ENCODE measurements around the gene PPP6R3. TPM values are rescaled to one million over a fixed set of nuclear protein-coding genes. Genes with fewer than 3 reads are reported as not detected.

Gene PPP6R3
- total and polyA plus RNA-seq, 2 experiments from 2014 or later = 41.9 to 118 TPM

- Histone ChIP-seq H3K27me3 (no peaks in the 10 kb centered on the region), H3K4me1 (ENCODE audit: low read depth) (no peaks in the 10 kb centered on the region), H3K36me3 (peaks cover 39% of the 10 kb centered on the region), H3K27ac (no peak overlapping the region), H3K9me3 (ENCODE audit: low read depth) (no peaks in the 10 kb centered on the region), H3K4me3 (no peak overlapping the region)
- TF ChIP-seq, protein P1, sequence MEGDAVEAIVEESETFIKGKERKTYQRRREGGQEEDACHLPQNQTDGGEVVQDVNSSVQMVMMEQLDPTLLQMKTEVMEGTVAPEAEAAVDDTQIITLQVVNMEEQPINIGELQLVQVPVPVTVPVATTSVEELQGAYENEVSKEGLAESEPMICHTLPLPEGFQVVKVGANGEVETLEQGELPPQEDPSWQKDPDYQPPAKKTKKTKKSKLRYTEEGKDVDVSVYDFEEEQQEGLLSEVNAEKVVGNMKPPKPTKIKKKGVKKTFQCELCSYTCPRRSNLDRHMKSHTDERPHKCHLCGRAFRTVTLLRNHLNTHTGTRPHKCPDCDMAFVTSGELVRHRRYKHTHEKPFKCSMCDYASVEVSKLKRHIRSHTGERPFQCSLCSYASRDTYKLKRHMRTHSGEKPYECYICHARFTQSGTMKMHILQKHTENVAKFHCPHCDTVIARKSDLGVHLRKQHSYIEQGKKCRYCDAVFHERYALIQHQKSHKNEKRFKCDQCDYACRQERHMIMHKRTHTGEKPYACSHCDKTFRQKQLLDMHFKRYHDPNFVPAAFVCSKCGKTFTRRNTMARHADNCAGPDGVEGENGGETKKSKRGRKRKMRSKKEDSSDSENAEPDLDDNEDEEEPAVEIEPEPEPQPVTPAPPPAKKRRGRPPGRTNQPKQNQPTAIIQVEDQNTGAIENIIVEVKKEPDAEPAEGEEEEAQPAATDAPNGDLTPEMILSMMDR (IDR thresholded peaks at IDR 0.05; ENCODE audit: low read depth, low read length) = no peak
- peak in 1 of 2 donors; percentile 45 for DNase-seq (ENCODE audit: low read depth in 1 of 2, low spot score in 1 of 2)
Observed at GRCh38 chr11:68583041-68583446, 122.5 kb downstream of the PPP6R3 start.

DNA sequence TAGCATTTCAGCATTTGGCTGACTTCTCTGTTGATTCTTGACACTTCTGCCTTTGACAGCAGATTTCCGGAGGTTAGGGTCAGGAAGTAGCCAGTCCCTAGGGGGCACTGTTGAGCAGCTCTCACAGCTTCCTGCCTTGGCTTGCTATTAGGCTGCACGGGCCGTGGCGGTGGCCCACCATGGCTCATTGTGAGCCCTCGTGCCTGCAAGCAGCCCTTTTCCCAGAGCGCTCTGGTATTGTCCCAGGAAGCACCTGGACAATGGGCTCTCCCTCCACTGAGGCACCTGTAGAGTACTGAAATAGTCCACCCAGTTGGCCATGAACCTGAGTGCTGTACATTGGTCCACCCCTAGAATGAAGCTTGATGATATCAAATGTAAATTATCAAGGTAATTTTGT is 123.5 kb downstream of the PPP6R3 start:
- Histone ChIP-seq H3K4me3 (no peak overlapping the region), H3K9me3 (ENCODE audit: low read depth) (no peaks in the 10 kb centered on the region), H3K36me3 (peaks cover 34% of the 10 kb centered on the region), H3K4me1 (ENCODE audit: low read depth) (no peaks in the 10 kb centered on the region), H3K27me3 (no peaks in the 10 kb centered on the region), H3K27ac (no peak overlapping the region)
- TF ChIP-seq, protein P1 (IDR thresholded peaks at IDR 0.05; ENCODE audit: low read depth, low read length) = peak; percentile 62
- DNase-seq (ENCODE audit: low read depth in 1 of 2, low spot score in 1 of 2) = peak; percentile 23 to 65

DNA sequence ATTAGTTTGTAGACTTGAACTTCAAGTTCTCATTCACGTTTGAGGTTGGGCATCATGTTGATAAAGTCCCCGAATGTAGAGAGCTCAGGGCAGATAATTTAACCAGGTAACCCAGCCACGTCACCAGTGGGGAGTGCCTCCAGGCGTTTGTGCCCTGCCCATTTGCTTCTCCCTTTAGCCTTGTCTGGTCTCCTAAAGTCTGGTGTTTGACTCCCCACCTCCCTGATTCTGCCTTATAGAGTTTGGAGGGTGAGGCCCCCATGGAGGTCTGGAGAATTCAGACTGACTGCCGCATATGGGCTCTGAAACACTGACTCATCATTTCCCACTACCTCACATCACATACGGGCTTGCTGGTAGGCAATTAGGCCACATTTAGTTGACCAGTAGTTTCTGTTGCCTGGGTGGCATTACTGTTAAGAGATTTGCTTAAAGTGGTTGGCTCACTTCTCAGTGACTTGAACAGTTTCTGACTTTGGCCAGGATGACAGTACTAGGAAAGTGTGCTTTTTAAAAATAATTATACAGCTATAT is 124.5 kb downstream of the PPP6R3 start:
- TF ChIP-seq, protein P1 (IDR thresholded peaks at IDR 0.05; ENCODE audit: low read depth, low read length) = no peak
- Histone ChIP-seq H3K9me3 (ENCODE audit: low read depth) (no peaks in the 10 kb centered on the region), H3K36me3 (peaks cover 34% of the 10 kb centered on the region), H3K4me3 (no peak overlapping the region), H3K4me1 (ENCODE audit: low read depth) (no peaks in the 10 kb centered on the region), H3K27ac (no peak overlapping the region), H3K27me3 (no peaks in the 10 kb centered on the region)
- DNase-seq (ENCODE audit: low read depth in 1 of 2, low spot score in 1 of 2) = peak in 1 of 2 donors; percentile 7

DNA sequence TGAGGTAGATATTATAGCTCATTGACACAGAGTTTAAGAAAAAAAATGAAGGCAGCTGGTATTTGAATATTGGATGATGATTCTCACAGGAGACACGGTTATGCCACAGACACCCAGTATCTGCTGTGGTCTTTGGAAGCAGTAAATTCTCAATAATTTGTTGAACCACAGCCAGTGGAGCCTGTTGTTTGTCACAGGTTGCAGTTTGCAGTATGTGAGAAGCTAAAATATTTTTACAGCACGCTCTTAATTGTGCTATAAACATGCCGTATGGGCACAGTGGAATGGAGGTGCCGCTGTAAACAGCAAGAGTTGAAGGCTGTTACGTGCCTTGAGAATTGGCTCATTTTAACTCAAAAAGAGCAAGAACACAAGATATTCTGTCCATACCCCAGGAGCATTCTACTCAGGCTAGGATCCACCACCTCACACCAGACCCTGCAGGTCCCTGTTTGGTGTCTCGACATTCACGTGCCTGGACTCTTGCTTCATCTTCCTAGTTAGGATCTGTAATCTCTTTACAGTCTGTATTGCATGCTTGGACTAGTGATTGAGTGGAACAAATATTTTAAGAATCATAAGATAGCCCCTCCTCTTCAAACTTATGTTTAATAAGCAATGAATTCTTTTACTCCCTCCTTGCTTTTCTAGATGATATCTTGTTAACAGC is 129.1 kb downstream of the PPP6R3 start:
- TF ChIP-seq, protein P1 (IDR thresholded peaks at IDR 0.05; ENCODE audit: low read depth, low read length) = no peak
- no peak overlapping the region for H3K4me3 ChIP-seq
- no peaks in the 10 kb centered on the region for H3K27me3 ChIP-seq
- H3K9me3 ChIP-seq (ENCODE audit: low read depth) = no peaks in the 10 kb centered on the region
- H3K27ac ChIP-seq = no peak overlapping the region
- peaks cover 56% of the 10 kb centered on the region for H3K36me3 ChIP-seq
- DNase-seq (ENCODE audit: low read depth in 1 of 2, low spot score in 1 of 2) = no peak
- no peaks in the 10 kb centered on the region for H3K4me1 ChIP-seq (ENCODE audit: low read depth)

DNA sequence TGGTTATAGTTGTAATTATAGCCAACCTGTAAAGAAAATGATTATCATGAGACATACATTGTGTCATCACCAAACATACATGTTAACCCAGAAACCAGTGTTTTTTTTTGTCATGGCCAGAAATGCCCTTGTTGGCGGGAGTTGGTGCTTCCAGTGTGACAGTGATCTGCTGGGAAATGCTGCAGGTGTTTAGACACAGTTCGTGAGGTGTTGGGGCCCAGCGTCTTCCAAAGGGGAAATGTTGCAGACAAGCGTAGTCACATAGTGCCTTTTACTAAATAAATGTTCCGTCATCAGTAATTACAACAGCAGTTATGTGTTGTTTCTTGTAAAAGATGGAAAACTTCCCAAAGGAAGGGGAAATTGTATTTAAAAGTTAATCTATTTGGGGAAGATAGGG is 131.2 kb downstream of the PPP6R3 start:
- H3K27me3 ChIP-seq = no peaks in the 10 kb centered on the region
- H3K27ac ChIP-seq = no peak overlapping the region
- H3K36me3 ChIP-seq = peaks cover 59% of the 10 kb centered on the region
- no peaks in the 10 kb centered on the region for H3K4me1 ChIP-seq (ENCODE audit: low read depth)
- TF ChIP-seq, protein P1 (IDR thresholded peaks at IDR 0.05; ENCODE audit: low read depth, low read length) = no peak
- H3K4me3 ChIP-seq = no peak overlapping the region
- DNase-seq (ENCODE audit: low read depth in 1 of 2, low spot score in 1 of 2) = no peak
- no peaks in the 10 kb centered on the region for H3K9me3 ChIP-seq (ENCODE audit: low read depth)

Measured in cardiac muscle cell (in vitro differentiated cells and primary cell).